Measurements from ENCODE around the gene ALKBH6.

DNA sequence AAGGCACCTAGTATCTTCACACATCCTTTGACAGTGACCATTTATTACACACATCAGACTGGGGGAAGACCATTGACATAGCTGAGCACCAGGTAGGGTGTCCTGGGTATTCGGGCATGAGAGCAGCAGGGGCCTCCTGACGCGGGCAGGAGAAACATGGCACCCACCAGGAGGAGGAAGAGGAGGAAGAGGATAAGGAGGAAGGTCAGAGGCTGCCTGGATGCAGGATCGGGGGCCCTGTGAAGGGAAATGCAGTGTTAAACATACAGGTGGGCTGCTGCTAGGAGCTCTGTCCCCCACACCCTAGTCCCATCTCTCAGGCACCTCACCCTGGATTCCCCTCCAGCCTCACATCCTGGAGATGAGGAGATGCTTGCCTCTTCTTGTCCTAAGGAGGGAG is 10.7 kb downstream of the ALKBH6 start:
- TF ChIP-seq CTCF (IDR thresholded peaks at IDR 0.05; ENCODE audit: low read depth, low read length) (no peak), EZH2phosphoT487 (IDR thresholded peaks at IDR 0.05; ENCODE audit: low read depth) (no peak)

All from OCI-LY3 (cell line).